GM18519 (cell line): ENCODE measurements around the gene DGCR8.

ENCODE experiments used
- ATAC-seq: cut with Tn5 transposase; IDR thresholded peaks from one replicate; pipeline ENCODE4 v1.9.1; 2021; ENCODE audit warnings: mild to moderate bottlenecking, moderate library complexity; ENCODE audit not compliant: unreplicated experiment, low FRiP score

Gene DGCR8

DNA sequence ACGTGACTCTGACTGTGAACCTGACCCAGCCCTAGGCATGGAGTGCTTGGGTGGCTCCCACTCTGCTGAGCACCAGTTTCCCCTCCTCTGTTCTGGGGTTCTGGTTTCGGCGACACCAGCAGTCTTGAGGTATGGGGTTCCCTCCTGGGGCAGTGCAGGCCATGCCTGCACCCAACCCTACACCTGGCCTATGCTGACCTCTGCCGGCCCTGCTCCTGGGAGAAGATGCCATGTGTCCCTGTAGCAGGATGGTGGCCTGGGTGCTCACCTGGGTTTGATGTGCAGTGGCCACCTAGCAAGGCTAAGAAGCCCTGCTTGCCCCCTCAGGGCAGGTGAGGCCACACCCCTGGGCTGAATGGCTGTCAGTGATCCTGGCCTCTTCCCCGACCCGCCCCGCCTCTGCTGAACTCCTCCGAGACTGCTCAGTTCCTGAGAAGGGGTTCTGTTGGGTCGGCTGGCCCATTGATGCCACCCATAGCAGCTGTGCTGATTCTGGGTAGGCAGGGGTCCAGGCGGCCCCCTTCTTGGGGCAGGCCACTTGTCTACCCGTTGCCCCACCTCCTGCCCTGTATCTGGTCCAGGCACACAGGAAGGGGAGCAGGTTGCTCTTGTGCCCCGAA lies 54.0 kb downstream of the DGCR8 start:
- no peak for ATAC-seq

DNA sequence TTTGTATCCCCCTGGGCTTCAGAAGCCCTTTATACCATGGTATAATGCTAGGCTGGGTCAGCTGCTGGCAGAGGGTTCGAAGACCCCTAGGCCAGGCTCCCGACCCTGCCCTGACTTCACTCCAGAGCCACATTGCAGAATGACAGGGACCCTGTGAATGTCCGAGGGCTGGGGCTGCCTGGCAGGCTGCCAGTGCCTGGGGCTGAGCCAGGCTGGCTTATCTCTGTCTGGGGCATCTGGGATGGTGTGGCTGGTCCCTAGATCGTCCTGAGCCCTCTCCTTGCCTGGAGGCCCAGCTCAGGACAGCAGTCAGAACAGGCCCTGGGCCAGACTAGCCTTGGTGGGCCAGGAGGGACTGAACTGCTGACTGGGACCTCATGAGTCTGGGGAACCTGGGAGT lies 55.2 kb downstream of the DGCR8 start:
- no peak for ATAC-seq

DNA sequence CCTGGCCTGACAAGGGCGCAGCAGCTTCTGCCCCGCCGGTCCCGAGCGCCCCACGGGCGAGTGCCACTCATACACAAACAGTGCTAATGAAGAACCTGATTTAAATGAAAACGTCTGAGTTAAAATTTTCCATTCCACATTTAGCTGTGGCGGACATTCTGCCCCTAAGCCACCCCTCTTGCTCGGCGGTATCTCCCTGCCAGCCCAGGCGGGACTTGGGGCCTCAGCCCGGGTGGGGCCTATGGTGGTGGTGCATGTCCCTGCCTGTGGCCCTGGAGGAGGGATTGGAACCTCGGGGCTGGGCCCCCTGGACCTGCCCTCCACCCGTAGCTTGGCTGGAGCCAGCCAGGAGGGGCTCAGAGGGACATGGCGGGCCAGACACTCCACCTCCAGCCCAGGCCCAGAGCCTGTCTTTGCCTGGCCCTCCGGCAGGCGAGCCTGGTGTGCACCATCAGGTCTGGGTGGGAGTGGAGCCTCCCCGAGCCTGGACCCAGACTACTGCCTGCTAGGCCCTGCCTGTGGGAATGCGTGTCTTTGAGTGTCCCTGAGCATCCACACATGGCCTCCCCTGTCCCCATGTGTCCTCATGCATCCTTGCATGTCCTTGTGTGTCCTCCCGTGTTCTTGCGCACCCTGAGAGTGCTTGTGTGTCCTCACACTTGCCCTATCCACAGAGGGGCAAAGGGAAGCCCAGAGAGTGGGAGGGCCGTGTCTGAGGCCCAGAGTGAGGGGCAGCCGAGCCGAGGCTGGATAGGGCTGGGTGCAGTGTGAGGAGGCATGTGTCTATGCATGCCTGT lies 56.0 kb downstream of the DGCR8 start:
- ATAC-seq, result no peak

- ATAC-seq, result no peak
These were observed 56.5 kb downstream of the DGCR8 start for GRCh38 chr22:20136603-20136873.

GRCh38 chr22:20137113-20137512 lies 57.1 kb downstream of the DGCR8 start:
- ATAC-seq, result no peak

DNA sequence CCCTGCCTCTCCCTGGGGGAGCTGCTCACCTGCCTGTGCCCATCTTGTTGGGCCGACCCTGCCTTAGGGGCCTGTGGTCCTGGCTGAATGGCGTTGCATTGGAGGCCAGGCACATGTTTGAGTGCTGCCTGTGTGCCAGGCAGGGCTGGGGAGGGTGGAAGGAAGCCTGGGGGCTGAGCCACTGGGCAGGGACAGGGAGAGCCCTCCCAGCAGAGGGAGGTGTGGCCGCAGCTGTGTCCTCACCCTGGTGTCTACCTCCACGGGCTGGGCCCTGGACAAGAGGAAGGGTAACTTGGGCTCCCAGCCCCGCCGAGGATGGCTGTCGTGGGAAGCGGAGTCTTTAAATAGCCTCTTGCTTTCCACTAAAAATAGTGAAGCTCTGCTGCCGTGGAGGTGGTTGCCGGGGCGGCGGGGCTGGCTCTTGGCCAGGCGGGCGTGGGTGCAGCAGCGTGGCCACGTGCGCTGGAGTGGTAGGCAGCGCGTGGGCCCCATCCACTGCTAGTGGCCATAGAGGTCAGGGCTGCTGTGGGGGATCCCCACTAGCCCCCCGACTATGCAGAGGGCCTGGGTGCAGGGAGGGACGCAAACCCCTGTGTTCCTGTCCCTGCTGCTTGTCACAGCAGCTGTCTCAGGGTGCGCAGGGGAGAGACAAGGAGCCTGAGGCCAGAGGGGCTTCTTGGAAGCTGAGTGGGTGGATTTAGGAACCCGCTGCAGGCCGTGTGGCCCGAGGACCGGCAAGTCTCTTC lies 57.8 kb downstream of the DGCR8 start:
- ATAC-seq, result no peak

GRCh38 chr22:20138417-20138738 lies 58.3 kb downstream of the DGCR8 start:
- no peak for ATAC-seq

DNA sequence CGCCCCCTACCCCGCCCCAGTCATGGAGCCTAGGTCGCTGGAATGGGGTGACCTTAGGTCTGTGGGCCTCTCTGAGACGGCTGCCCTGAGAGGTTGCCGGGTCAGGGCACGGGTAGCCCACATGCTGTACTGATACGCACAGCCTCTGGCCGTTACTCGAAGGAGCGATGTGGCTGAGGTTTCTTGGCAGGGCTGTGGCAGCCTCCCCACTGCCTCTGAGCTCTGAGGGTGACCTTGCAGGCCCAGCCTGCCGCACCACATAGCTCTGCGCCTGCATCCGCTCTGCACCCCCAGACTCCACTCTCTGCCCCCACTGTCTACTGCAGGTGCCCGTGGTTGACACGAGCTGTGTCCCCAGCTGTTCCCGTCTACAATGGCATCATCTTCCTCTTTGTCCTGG lies 58.8 kb downstream of the DGCR8 start:
- ATAC-seq, result no peak

DNA sequence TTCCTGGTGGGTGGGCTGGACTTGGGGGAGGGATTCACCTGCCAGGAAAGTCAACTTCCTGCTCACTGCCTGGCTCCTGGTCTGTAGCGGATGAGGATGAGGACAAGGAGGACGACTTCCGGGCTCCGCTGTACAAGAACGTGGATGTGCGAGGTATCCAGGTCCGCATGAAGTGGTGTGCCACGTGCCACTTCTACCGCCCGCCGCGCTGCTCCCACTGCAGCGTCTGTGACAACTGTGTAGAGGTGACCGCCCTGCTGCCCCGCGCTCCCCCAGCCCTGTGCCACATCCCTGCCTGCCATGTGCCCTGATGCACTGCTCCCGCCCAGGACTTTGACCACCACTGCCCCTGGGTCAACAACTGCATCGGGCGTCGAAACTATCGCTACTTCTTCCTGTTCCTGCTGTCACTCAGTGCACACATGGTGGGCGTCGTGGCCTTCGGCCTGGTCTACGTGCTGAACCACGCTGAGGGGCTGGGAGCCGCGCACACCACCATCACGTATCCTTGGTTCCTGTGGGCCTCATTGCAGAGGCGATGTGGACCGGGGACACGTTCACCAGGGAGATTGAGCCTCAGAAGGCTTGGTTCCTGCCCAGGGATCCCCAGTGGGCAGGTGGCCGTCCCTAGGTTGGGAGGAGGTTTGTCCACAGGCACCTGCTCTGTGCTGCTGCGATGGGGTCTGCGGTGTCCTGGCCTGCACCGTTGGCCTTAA lies 59.5 kb downstream of the DGCR8 start:
- no peak for ATAC-seq

- ATAC-seq, result no peak
These were observed 60.0 kb downstream of the DGCR8 start for GRCh38 chr22:20140107-20140445.

- no peak for ATAC-seq
These were observed 60.5 kb downstream of the DGCR8 start for GRCh38 chr22:20140521-20140964.

- no peak for ATAC-seq
These were observed 61.4 kb downstream of the DGCR8 start for GRCh38 chr22:20141186-20142077.

- no peak for ATAC-seq
These were observed 62.9 kb downstream of the DGCR8 start for GRCh38 chr22:20142711-20143621.

DNA sequence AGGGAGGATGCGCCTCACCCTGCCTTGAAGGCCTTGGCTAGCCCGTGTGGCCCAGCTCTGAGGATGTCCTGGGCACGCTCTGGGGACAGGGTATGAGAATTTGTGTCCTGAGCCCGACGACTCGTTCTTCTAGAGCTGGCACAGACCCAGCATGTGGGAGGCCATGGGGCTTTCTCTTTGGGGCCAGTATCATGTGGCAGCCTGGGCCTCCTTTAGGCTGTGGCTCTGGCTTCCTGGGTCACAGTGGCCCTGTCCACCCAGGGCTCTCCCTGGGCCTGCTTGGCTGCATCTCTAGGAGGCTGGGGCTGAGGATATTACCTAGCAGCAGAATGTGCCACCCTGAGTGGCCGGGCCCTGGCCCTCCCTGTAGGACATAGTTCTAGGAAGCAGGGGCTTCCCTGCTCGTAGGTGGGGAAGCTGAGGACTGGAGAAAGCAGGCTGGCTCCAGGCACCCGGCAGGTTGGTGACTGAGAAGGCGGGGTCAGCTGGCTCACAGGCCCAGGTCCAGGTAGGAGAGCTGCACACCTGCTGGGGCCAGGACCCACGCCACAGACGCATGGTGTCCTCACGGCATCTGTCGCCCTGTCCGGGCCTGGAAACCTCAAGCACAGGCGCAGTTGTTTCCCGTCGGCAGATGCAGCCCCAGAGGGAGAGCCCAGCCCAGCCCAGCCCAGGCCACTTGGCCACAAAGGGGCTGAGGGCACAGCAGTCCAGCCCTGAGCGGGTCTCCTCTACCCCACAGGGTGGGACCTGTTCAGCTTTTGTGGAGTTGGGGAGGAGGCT lies 64.0 kb downstream of the DGCR8 start:
- ATAC-seq, result no peak

DNA sequence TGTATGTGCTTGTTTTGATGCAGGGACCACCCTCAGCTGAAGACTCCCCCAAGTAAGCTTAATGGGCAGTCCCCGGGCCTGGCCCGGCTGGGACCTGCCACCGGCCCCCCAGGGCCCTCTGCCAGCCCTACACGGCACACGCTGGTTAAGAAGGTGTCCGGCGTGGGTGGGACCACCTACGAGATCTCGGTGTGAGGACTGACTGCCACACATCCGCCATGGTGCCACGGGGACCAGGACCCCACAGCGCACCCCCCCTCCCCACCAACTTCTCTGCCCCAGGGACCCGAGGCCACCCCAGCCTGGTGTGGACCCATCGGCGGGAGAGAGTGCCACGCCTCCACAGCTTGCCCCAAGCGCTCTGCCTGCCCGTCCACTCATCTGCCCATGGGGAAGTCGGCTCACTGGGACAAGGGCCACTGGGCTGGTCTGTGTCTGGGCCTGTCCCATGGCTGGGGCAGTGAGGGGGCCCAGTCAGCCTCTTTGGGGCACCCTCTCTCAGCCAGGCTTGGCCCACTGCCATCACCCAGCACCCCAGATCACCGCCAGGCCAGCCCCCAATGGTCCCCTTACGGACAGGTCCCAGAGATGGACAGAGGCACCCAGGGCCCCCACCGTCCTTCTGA lies 65.3 kb downstream of the DGCR8 start:
- ATAC-seq, result no peak

- ATAC-seq, result no peak
These were observed 65.8 kb downstream of the DGCR8 start for GRCh38 chr22:20145832-20146223.

- ATAC-seq, result no peak
These were observed 66.7 kb downstream of the DGCR8 start for GRCh38 chr22:20146777-20147176.
